Left cardiac atrium (tissue), 4 donors: Measurements from ENCODE around the gene NRG2. TPM values are rescaled to one million over a fixed set of nuclear protein-coding genes. Genes with fewer than 3 reads are reported as not detected.

ENCODE experiments used
- ATAC-seq, 2 donors: fragments of 200-7000 bp; cut with Tn5 transposase; one replicate each; pipeline ENCODE4 v1.9.1; 2020; ENCODE audit warnings: mild to moderate bottlenecking in 2 of 2, moderate library complexity in 2 of 2
- DNase-seq: peaks from one replicate; pipeline ENCODE4 v3.0.0-alpha.2; 2020
- intact Hi-C, 2 donors: fragments of 100-400 bp; cut with DNase I; formaldehyde crosslinking; loops; one replicate each; pipeline versions ENCODE4 v1.14.1 to v1.15.1; 2022 to 2023
- long read RNA-seq: library from polyadenylated mRNA; unstranded; transcript quantifications from one replicate; pipeline ENCODE4 v2.0.0, GENCODE V29; 2021
- total RNA-seq, 2 donors: library from RNA; stranded (reverse); fragmentation: NEBNext Ultra II Directional; extraction: Animal tissue kit (Norgen Biotek cat#: 25700); gene quantifications; one replicate each; pipeline ENCODE4 v1.2.1, GENCODE V29; 2021
- donor health status: DM: no; HTN: yes; CAD: no.
- donor health status: DM: no; HTN: yes; CAD: no; lungs with severe emphysema.
- donor health status: DM: yes; HTN: yes; CAD: no.
- donor health status: Dilated cardiomyopathy.

The NRG2 gene
- 1 to 10 TPM; 1.1 to 1.3 TPM for total RNA-seq
- long read RNA-seq, result 0 reads

GRCh38 chr5:140042643-140043507 is at the start of gene NRG2:
Gene NRG2, minus strand, starts transcription at chr5:140043299.
- intact Hi-C loops, result no loop called here
- ATAC-seq (peak; percentile 83 to 89), DNase-seq (peak; percentile 66)

- ATAC-seq (no peak), DNase-seq (no peak)
- intact Hi-C loops, result no loop called here
Observed at GRCh38 chr5:140090251-140090650, 47.2 kb upstream of the NRG2 start.

- peak; percentile 72 to 88 for ATAC-seq
- DNase-seq, result no peak
Observed at GRCh38 chr5:140084541-140084940, 41.4 kb upstream of the NRG2 start.

DNA sequence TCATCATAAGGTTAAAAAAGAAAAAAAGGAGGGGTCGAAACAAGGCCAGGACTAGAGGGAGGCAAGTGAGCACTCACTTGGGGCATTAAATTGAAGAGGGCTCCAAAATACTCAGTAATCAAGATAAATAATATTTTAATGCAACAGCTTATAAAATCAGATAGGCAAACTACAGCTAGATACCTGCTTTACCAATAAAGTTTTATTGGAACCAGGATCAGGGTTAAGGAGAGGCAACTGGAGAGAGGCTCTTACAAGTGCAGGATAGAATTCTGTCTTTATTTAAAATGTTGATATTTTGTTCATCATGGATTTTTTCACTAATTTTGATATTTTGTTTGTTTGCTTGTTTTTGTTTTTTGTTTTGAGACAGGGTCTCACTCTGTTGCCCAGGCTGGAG is 40.6 kb upstream of the NRG2 start:
- ATAC-seq (no peak), DNase-seq (no peak)
- intact Hi-C loops, result no loop called here

More at GRCh38 chr5:140084541-140084940, 41.4 kb upstream of the NRG2 start:
- intact Hi-C loops, result no loop called here

GRCh38 chr5:140083120-140083519 is 40.0 kb upstream of the NRG2 start:
- ATAC-seq (no peak), DNase-seq (no peak)
- intact Hi-C loops, result no loop called here

DNA sequence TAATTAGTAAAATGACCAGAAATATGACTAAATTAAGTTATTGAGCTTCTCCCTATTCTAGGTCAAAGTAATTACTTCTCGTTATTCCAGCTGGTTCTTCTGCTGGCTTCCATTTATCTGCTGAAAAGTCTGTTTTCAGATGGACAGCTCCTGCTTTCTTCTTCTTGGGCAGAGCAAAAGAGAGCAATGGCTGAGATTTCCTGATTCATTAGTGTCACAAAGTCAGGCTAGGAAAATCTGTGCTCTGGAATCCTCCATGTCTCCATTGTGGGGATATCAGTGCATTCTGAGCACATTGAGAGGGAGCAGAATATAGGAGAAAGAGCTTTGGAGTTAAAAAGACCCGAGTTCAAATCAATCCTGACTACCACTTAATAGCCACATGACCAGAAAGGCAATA is 33.7 kb upstream of the NRG2 start:
- ATAC-seq (no peak), DNase-seq (no peak)
- intact Hi-C loops, result loop anchor here in 1 of 2 donors (10.0 kb wide), 1 partner anchor 278 kb away; no protein-coding TSS in a partner anchor

DNA sequence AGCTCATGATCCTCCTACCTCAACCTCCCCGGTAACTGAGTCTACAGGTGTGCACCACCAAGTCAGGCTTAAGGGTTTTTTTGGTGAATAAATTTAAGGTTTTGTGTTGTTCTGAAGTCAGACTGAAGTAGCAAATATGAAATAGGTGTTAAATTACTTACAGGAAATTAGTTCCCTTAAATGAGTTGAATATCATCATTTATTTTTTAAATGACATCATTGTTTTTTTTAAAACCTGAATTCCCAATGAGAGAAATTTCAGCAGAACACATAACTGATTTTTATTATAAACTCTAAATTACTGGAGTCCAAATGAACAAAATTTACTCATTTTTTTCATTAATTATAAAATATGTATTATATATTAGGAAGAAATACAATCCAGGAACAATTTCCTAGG is 33.0 kb upstream of the NRG2 start:
- DNase-seq, result no peak
- ATAC-seq, result no peak
- intact Hi-C loops, result loop anchor here in 1 of 2 donors (10.0 kb wide), 1 partner anchor 279 kb away; no protein-coding TSS in a partner anchor

DNA sequence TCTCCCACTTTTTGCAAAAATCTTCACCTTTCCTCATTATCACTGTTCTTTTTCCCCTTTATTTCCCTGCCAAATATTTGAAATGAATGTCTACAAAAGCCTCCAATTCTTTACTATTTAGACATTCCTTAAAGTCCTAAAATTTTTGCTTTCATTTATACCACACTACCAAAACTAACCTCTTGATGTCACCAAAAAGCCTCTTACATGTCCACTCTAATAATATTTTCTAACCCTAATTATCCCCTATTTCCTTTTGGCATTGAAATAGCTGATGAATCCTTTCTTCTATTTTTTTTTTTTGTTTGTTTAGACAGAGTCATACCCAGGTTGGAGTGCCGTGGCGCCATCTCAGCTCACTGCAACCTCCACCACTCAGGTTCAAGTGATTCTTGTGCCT is 32.3 kb upstream of the NRG2 start:
- intact Hi-C loops, result loop anchor here in 1 of 2 donors (10.0 kb wide), 1 partner anchor 279 kb away; no protein-coding TSS in a partner anchor
- DNase-seq, result no peak
- no peak for ATAC-seq

DNA sequence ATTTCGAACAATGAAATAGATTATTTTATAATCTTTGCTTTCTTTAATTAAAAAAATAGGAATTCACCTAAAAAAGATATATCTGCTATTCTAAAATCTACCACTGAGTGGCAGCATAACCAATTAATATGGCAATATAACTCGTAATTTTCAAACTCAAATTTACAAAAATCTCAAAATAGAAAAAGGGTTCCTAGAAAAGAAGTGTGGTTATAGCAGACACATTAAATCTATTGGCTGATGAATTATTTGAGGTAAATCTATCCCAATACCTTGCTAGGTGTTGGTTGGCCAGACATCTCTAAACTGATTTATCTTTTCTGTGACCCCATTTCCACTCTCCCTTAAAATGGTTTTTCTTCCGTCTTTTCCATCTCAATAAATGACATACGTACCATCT is 30.2 kb upstream of the NRG2 start:
- intact Hi-C loops, result loop anchor here (1.0 to 10.0 kb wide), 4 partner anchors 72 to 282 kb away; no protein-coding TSS in a partner anchor
- no peak for ATAC-seq

DNA sequence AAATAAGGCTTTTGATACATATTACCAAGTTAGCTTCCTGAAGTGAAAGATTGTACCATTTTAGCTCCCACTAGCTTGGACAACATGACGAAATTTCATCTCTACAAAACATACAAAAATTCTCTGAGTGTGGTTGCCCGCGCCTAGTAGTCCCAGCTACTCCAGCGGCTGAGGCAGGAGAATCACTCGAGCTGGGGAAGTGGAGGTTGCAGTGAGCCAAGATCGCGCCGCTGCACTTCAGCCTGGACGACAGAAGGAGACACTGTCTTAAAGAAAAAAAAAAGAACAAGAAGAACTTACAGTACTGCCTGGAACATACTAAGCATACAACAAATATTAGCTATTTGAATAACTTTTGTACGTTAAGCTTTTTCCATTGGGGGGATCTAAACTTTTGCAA is 29.7 kb upstream of the NRG2 start:
- no peak for DNase-seq
- intact Hi-C loops, result loop anchor here (1.0 to 10.0 kb wide), 4 partner anchors 72 to 282 kb away; no protein-coding TSS in a partner anchor
- ATAC-seq, result no peak

More for the DNA sequence above, 30.2 kb upstream of the NRG2 start:
- DNase-seq, result no peak

DNA sequence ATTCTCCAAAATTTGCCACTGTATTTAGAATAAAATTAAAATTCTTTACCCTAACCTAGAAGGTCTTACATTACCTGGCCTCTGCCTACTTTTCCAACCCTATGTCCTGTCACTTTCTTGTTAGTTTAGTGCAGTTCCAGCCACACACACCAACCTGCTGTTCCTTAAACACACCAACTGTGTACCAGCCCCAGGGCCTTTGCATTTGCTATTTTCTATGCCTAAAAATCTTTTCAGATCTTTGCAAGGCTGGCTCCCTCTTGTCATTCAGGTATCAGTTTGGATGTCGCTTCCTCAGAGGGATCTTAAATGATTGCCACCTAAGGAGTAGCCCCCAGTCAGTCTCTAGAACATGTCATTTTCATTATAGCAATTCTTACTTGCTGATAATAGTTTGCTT is 17.7 kb upstream of the NRG2 start:
- ATAC-seq, result no peak
- intact Hi-C loops, result no loop called here
- DNase-seq, result no peak

GRCh38 chr5:140058212-140058932 is 15.3 kb upstream of the NRG2 start:
- ATAC-seq (no peak), DNase-seq (no peak)
- intact Hi-C loops, result no loop called here

DNA sequence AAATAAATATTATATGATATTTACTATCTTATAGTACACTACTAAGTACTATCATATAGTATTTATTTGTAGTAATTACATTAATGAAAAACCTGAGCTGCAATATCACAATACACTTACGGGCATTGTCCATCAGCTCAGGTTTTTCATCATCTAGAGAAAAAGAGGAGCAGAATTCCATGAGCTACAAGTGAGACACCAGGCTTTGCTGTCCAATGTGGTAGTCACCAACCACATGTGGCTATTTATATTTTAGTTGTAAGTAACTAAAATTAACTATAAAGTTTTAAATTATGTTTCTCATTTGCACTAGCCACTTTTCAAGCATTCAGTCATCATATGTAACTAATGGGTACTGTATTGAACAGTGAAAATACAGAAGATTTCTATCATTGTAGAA is 13.8 kb upstream of the NRG2 start:
- intact Hi-C loops, result no loop called here

GRCh38 chr5:140055152-140055551 is 12.1 kb upstream of the NRG2 start:
- intact Hi-C loops, result no loop called here
- DNase-seq, result no peak
- no peak for ATAC-seq

More for the DNA sequence above, 13.8 kb upstream of the NRG2 start:
- no peak for DNase-seq
- no peak for ATAC-seq

DNA sequence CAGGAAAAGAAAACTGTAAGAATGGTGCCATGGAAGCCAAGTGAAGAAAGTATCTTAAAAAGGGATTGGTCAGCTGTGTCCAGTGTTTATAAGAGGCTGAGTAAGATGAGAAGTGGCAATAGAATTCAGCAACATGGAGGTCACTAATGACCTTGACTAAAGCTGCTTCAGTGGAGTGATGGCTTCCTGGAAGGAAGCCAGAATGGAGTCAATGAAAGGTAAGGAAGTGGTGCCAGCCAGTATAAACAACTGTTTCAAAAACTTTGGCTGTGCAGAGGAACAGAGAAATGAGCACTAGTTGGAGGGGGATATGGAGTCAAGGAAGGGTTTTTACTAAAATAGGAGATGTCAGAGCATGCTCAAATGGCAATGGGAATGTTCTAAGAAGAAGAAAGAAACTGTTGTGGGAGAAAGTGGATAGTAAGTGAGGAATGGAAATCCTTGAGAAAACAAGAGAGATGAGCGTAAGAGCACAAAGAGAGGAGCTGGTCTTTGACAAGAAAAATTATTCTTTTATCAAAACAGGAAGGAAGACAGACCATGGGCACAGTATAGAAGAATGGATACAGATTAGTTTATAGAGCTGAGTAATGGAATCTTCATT is 11.1 kb upstream of the NRG2 start:
- ATAC-seq (peak; percentile 39 to 47), DNase-seq (no peak)
- intact Hi-C loops, result no loop called here

GRCh38 chr5:140051950-140052349 is 8.9 kb upstream of the NRG2 start:
- intact Hi-C loops, result no loop called here
- DNase-seq (no peak), ATAC-seq (no peak)

DNA sequence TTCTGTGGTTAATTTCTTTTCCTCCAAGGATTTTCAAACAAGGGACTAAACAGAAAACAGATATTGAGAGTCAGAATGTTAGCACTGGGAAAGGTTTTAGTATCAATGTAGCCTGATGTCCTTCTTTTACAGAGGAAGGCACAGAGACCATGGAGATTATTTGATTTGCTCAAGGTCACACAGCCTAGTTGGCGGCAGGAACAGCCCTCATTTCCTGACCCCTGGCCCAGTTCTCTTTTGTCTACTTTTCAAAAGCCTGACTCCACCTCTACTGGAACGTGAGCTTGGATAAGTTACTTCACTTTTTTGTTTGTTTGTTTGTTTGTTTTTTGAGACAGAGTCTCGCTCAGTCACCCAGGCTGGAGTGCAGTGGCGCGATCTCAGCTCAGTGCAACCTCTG is 6.6 kb upstream of the NRG2 start:
- ATAC-seq, result no peak
- DNase-seq, result no peak
- intact Hi-C loops, result no loop called here

DNA sequence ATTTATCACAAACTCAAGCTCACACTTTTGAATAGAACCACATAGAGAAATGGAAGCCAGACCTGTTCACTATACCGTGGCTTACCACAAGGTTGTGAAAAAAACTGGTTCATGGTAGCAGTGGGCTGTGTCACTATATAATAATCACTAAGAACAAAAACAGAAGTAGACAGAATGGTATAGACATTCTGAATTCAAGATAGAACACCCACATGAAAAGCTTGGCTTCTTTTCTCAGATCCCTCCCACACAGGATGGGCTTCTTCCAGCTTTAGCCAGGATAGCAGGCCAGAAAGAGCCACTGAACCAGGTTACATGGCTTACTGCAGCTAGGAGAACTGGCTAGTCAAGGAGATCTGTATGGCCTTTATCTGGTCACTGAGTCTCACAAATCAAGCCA is 6.1 kb upstream of the NRG2 start:
- no peak for DNase-seq
- no peak for ATAC-seq
- intact Hi-C loops, result no loop called here

DNA sequence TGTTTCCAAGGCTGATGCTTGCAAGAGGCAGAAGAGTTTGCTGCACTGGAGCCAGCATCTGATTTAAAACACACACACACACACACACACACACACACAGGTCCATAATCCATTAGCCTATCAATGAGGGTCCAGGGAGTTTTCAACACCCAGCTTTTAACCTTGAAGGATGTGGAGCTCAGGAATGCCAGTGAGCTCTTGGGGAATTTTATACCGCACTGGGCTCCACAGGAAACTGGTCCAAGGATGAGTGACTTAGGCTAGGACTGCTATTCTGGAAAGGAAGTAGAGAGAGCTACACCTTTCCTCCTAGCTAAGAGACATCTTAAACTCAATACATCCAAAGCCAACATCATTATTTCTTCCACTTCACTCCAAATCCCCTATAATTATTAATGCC is 942 bp upstream of the NRG2 start:
- intact Hi-C loops, result no loop called here

GRCh38 chr5:140043508-140043872 is 391 bp upstream of the NRG2 start:
- no peak for DNase-seq
- ATAC-seq, result peak; percentile 37 to 45
- intact Hi-C loops, result no loop called here

More for the DNA sequence above, 942 bp upstream of the NRG2 start:
- DNase-seq (no peak), ATAC-seq (no peak)
